H9 (cell line): ENCODE results near the gene PRKAR1A. TPM values are rescaled to one million over a fixed set of nuclear protein-coding genes. Genes with fewer than 3 reads are reported as not detected.

Experiments
- DNase-seq: peaks from one replicate; pipeline ENCODE4 v3.0.0-alpha.2; 2017
- H2AFZ ChIP-seq: one replicate; pipeline ENCODE4 v1.6.1; 2013; ENCODE audit warnings: mild to moderate bottlenecking, low read length, control low read depth, moderate library complexity
- H2AK5ac ChIP-seq: 2 replicates; pipeline ENCODE4 v1.6.1; 2013; ENCODE audit warnings: low read length, control low read depth, mixed read lengths; ENCODE audit not compliant: insufficient read length
- H2BK120ac ChIP-seq: one replicate; pipeline ENCODE4 v1.6.1; 2013; ENCODE audit warnings: low read depth, mild to moderate bottlenecking, low read length, control low read depth, inconsistent platforms; ENCODE audit not compliant: poor library complexity, severe bottlenecking
- H2BK12ac ChIP-seq: 2 replicates; pipeline ENCODE4 v1.6.1; 2013; ENCODE audit warnings: low read length, control low read depth, mixed read lengths, low read depth; ENCODE audit not compliant: insufficient read length
- H2BK15ac ChIP-seq: 2 replicates; pipeline ENCODE4 v1.6.1; 2013; ENCODE audit warnings: low read depth, low read length, control low read depth
- H2BK20ac ChIP-seq: one replicate; pipeline ENCODE4 v1.6.1; 2013; ENCODE audit warnings: low read depth, mild to moderate bottlenecking, low read length, control low read depth, inconsistent platforms; ENCODE audit not compliant: poor library complexity, severe bottlenecking
- H2BK5ac ChIP-seq: 2 replicates; pipeline ENCODE4 v1.6.1; 2013; ENCODE audit warnings: low read length, control low read depth, mixed read lengths; ENCODE audit not compliant: insufficient read length
- H3K14ac ChIP-seq: 2 replicates; pipeline ENCODE4 v1.6.1; 2013; ENCODE audit warnings: low read length, control low read depth; ENCODE audit not compliant: insufficient read depth
- H3K18ac ChIP-seq: 2 replicates; pipeline ENCODE4 v1.6.1; 2013; ENCODE audit warnings: low read depth, mild to moderate bottlenecking, mixed read lengths, low read length, control low read depth; ENCODE audit not compliant: insufficient read length
- H3K23ac ChIP-seq: 2 replicates; pipeline ENCODE4 v1.6.1; 2013; ENCODE audit warnings: low read length, control low read depth, mixed read lengths, low read depth; ENCODE audit not compliant: insufficient read length
- H3K23me2 ChIP-seq: 2 replicates; pipeline ENCODE4 v1.6.1; 2013; ENCODE audit warnings: low read depth, mild to moderate bottlenecking, mixed read lengths, low read length, control low read depth; ENCODE audit not compliant: insufficient read length, poor library complexity, severe bottlenecking
- H3K27ac ChIP-seq: 2 replicates; pipeline ENCODE4 v1.5.1; 2013; ENCODE audit warnings: low read length, control low read depth, mixed read lengths, low read depth; ENCODE audit not compliant: insufficient read length
- H3K27me3 ChIP-seq: 2 replicates; pipeline ENCODE4 v1.6.1; 2013; ENCODE audit warnings: low read length, control low read depth, inconsistent platforms; ENCODE audit not compliant: insufficient read depth
- H3K4ac ChIP-seq: 2 replicates; pipeline ENCODE4 v1.6.1; 2013; ENCODE audit warnings: low read depth, mild to moderate bottlenecking, control low read depth, inconsistent platforms, low read length, moderate library complexity
- H3K4me1 ChIP-seq: 2 replicates; pipeline ENCODE4 v1.6.1; 2013; ENCODE audit warnings: low read length, control low read depth, inconsistent platforms; ENCODE audit not compliant: insufficient read depth
- H3K4me2 ChIP-seq: 2 replicates; pipeline ENCODE4 v1.6.1; 2013; ENCODE audit warnings: low read length, control low read depth, mixed read lengths; ENCODE audit not compliant: insufficient read length, insufficient read depth
- H3K56ac ChIP-seq: 2 replicates; pipeline ENCODE4 v1.6.1; 2013; ENCODE audit warnings: low read depth, mild to moderate bottlenecking, mixed read lengths, low read length, control low read depth; ENCODE audit not compliant: insufficient read length
- H3K79me1 ChIP-seq: 2 replicates; pipeline ENCODE4 v1.6.1; 2013; ENCODE audit warnings: low read depth, mild to moderate bottlenecking, moderate library complexity, low read length, control low read depth, inconsistent platforms; ENCODE audit not compliant: insufficient read depth, poor library complexity, severe bottlenecking
- H3K79me2 ChIP-seq: 2 replicates; pipeline ENCODE4 v1.6.1; 2013; ENCODE audit warnings: low read length, control low read depth, inconsistent platforms; ENCODE audit not compliant: insufficient read depth
- H3K9ac ChIP-seq: 2 replicates; pipeline ENCODE4 v1.6.1; 2013; ENCODE audit warnings: low read length, control low read depth, mixed read lengths; ENCODE audit not compliant: insufficient read length; ENCODE audit errors: extremely low read depth
- H3K9me3 ChIP-seq: one replicate; pipeline ENCODE4 v1.6.1; 2013; ENCODE audit warnings: low read depth, low read length, inconsistent platforms; ENCODE audit not compliant: control insufficient read depth
- H3T11ph ChIP-seq: one replicate; pipeline ENCODE4 v1.6.1; 2013; ENCODE audit warnings: mild to moderate bottlenecking, low read length, control low read depth, inconsistent platforms
- H4K20me1 ChIP-seq: one replicate; pipeline ENCODE4 v1.6.1; 2013; ENCODE audit not compliant: control insufficient read depth, insufficient read length, insufficient read depth
- H4K5ac ChIP-seq: 2 replicates; pipeline ENCODE4 v1.6.1; 2013; ENCODE audit warnings: low read depth, mild to moderate bottlenecking, mixed read lengths, low read length, control low read depth; ENCODE audit not compliant: insufficient read length
- H4K8ac ChIP-seq: replicated peaks from 2 replicates; pipeline ENCODE4 v1.6.1; 2013; ENCODE audit warnings: low read length, control low read depth, mixed read lengths, low read depth; ENCODE audit not compliant: insufficient read length
- H4K91ac ChIP-seq: 2 replicates; pipeline ENCODE4 v1.6.1; 2013; ENCODE audit warnings: low read depth, mild to moderate bottlenecking, moderate library complexity, mixed read lengths, low read length, control low read depth; ENCODE audit not compliant: insufficient read length
- H3K27ac Mint-ChIP-seq, 3 experiments: 2 replicates in 2 of 3; 3 replicates in 1 of 3; pipeline ENCODE4 v1.8.0; 2020 to 2021; ENCODE audit warnings: mixed read lengths in 3 of 3, mild to moderate bottlenecking in 1 of 3, moderate library complexity in 1 of 3
- H3K27me3 Mint-ChIP-seq: 2 replicates; pipeline ENCODE4 v1.8.0; 2021; ENCODE audit warnings: low read depth, mild to moderate bottlenecking, moderate library complexity, mixed read lengths
- H3K36me3 Mint-ChIP-seq, 3 experiments: 2 replicates in 2 of 3; 3 replicates in 1 of 3; pipeline ENCODE4 v1.8.0; 2020 to 2021; ENCODE audit warnings: low read depth in 3 of 3, mixed read lengths in 3 of 3; ENCODE audit not compliant: insufficient read depth in 1 of 3
- H3K4me1 Mint-ChIP-seq, 2 experiments: 2 replicates each; pipeline ENCODE4 v1.8.0; 2020; ENCODE audit warnings: mixed read lengths in 2 of 2
- H3K4me3 Mint-ChIP-seq, 2 experiments: 2 replicates in 1 of 2; 3 replicates in 1 of 2; pipeline ENCODE4 v1.8.0; 2020 to 2021; ENCODE audit warnings: mild to moderate bottlenecking in 2 of 2, mixed read lengths in 2 of 2, moderate library complexity in 1 of 2
- H3K9me3 Mint-ChIP-seq, 2 experiments: 2 replicates in 1 of 2; 3 replicates in 1 of 2; pipeline ENCODE4 v1.8.0; 2020; ENCODE audit warnings: mild to moderate bottlenecking in 2 of 2, mixed read lengths in 2 of 2, moderate library complexity in 1 of 2
- WGBS: extraction: QIAGEN DNeasy Blood & Tissue Kit; methylation state at CpG from one replicate; pipeline ENCODE4 v1.1.7; 2013; ENCODE audit warnings: missing lambda C conversion rate, low lambda C conversion rate, mixed read lengths; ENCODE audit not compliant: insufficient read length; ENCODE audit errors: extremely low coverage; 5-methylcytosine and 5-hydroxymethylcytosine counted together
- total RNA-seq: library from RNA; stranded (reverse); gene quantifications from 2 replicates; pipeline ENCODE4 v1.2.1, GENCODE V29; 2021
- TF ChIP-seq, protein P1 (sequence below): fragments of 200-600 bp; sonication (generic); conservative IDR thresholded peaks from 3 replicates; pipeline ENCODE4 v1.8.0; 2021; ENCODE audit warnings: antibody characterized with exemption, mild to moderate bottlenecking

PRKAR1A gene
- total RNA-seq, 1 experiment from 2014 or later: 171 TPM

DNA sequence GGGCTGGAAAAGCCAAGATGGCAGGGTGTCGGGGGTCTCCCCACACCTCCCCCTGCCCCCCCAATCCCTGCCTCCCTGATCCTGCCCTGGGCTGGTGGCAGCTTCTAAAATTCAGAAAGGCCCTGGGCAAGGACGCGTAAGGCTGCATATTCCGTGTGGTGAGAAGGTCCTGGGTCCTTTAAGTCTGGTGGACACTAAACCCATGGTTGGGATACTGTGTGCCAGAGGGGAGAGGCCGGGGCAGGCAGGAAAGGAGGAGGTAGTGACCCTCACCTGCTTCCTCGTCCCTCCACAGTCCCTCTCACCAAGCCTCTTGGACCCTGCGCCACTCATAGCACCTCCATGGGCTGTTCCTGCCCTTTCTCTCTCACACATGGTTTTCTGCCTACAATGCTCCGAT lies 28.8 kb downstream of the PRKAR1A start:
- no peaks in the 10 kb centered on the region for H3K9me3 ChIP-seq

More for the DNA sequence above, 28.8 kb downstream of the PRKAR1A start:
- H2BK15ac ChIP-seq: no peak overlapping the region
- no peaks in the 10 kb centered on the region for H3K79me2 ChIP-seq
- H4K8ac ChIP-seq: no peak overlapping the region
- no peak overlapping the region for H3K23ac ChIP-seq
- no peak overlapping the region for H3K14ac ChIP-seq
- no peaks in the 10 kb centered on the region for H3K4me1 ChIP-seq
- TF ChIP-seq, protein P1, sequence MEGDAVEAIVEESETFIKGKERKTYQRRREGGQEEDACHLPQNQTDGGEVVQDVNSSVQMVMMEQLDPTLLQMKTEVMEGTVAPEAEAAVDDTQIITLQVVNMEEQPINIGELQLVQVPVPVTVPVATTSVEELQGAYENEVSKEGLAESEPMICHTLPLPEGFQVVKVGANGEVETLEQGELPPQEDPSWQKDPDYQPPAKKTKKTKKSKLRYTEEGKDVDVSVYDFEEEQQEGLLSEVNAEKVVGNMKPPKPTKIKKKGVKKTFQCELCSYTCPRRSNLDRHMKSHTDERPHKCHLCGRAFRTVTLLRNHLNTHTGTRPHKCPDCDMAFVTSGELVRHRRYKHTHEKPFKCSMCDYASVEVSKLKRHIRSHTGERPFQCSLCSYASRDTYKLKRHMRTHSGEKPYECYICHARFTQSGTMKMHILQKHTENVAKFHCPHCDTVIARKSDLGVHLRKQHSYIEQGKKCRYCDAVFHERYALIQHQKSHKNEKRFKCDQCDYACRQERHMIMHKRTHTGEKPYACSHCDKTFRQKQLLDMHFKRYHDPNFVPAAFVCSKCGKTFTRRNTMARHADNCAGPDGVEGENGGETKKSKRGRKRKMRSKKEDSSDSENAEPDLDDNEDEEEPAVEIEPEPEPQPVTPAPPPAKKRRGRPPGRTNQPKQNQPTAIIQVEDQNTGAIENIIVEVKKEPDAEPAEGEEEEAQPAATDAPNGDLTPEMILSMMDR: no peak
- H3K27ac ChIP-seq: no peak overlapping the region
- no peaks in the 10 kb centered on the region; the same call in 1 of the 2 replicates for H3K27me3 Mint-ChIP-seq
- no peak overlapping the region for H3T11ph ChIP-seq
- H3K9ac ChIP-seq: no peak overlapping the region
- no peak overlapping the region for H3K18ac ChIP-seq
- H2AK5ac ChIP-seq: no peak overlapping the region
- H3K4me3 Mint-ChIP-seq: no peak overlapping the region
- no peak overlapping the region for H4K5ac ChIP-seq
- no peak overlapping the region for H3K56ac ChIP-seq
- no peak for DNase-seq
- no peaks in the 10 kb centered on the region for H3K9me3 Mint-ChIP-seq
- H2BK20ac ChIP-seq: no peak overlapping the region
- no peak overlapping the region for H4K91ac ChIP-seq
- H3K27me3 ChIP-seq: no peaks in the 10 kb centered on the region
- H3K4me1 Mint-ChIP-seq: no peaks in the 10 kb centered on the region
- H2BK120ac ChIP-seq: no peak overlapping the region
- H2BK12ac ChIP-seq: no peak overlapping the region
- H3K79me1 ChIP-seq: peaks cover 1% of the 10 kb centered on the region
- peaks cover 8 to 70% (median 59%) of the 10 kb centered on the region in 3 experiments for H3K36me3 Mint-ChIP-seq
- no peak overlapping the region for H2AFZ ChIP-seq
- H3K4me2 ChIP-seq: no peak overlapping the region
- no CpG with 5 or more reads among the region's 8 CpGs for WGBS
- no peak overlapping the region for H2BK5ac ChIP-seq
- H3K4ac ChIP-seq: no peak overlapping the region
- peak overlapping the region in 1 of 3 experiments; percentile 12; a peak in 2 of 7 replicates for H3K27ac Mint-ChIP-seq
- H3K23me2 ChIP-seq: no peaks in the 10 kb centered on the region
- no peaks in the 10 kb centered on the region for H4K20me1 ChIP-seq
